Measurements from ENCODE around the gene EGFL8.
"Not testable (repeated sequence)": the region's sequence is repeated elsewhere in the genome, so short reads cannot be mapped to it uniquely, and the experiment has no call there.

The EGFL8 gene

DNA sequence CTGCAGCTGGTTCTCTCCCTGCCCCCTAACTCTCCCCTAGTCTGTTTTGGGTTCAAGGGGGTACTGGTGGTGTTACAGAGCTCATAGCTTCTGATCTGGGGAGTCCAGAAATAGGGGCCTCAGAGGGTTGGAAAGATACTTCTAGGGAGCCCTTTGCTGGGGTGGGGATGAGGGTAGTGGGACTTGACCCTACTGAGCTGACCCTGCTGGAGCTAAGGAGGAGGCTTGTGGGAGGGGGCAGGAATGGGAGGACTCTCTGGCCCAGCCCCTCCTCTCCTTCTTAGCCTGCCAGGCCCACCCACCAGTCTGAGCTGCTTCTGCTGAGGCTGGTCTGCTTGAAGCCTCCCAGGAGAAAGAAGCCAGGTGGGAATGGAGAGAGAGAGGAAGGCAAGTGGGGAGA is at the start of gene EGFL8:
Gene EGFL8, plus strand, starts transcription at position 301 of the 400 bp plus-strand sequence. CDS start 1,571 bp downstream, outside the sequence.
- no peak for DNase-seq

DNA sequence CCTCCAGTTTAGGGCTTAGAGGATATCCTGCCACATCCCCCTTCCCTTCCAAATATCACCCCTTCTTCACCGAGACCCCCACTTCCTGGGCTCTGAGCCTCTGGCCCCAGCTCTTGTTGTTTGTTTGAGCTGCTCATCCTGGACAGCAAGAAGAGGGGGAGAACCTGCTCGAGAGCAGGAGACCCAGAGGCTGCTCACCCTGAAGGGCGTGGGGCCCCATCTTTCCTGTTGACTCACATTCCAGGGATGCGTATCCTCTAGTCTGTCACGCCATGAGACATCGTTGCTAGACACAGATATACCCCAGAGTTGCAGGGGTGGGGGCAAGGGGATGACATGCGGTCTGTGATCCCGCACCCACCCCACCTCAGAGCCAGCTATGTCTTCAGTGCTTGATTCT is 49.6 kb upstream of the EGFL8 start:
- no peak for DNase-seq

DNA sequence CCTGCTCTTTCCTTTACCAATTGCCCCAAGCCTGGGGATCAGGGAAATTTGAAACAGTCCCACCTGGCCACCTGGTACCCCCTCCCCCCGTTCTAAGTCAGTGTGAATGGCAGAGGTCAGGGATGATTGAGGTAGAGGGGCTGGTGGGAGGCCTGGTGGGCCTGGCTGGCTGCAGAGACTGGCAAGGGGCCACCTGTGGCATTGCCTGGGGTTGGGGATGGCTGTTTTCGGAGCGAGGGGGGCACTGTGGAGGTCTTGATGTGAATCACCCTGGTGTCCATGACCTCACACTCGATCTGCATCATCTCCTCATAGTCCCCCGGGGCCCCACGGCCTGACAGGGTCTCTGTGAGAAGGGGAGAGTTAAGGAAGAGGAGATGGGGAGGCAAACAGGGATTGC is 48.8 kb upstream of the EGFL8 start:
- no peak for DNase-seq

DNA sequence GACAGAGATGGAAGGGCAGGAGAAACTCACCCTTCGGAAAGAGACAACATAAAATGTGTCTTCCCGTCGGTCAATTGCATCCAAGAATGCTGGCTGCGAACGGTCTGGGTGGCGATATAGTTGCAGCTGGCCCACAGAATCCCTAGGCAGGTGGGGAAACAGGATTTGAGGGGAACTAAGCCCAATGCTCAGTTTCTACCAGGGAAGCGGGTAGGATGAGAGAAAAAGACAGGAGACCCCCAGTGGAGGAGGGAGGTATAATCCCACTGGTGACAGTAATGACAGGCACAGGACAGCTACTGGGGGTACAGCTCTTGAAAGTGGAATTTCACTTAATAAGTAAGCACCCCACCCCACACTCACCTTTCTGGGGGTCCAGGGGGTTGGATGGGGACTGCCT is 47.7 kb upstream of the EGFL8 start:
- no peak for DNase-seq

DNA sequence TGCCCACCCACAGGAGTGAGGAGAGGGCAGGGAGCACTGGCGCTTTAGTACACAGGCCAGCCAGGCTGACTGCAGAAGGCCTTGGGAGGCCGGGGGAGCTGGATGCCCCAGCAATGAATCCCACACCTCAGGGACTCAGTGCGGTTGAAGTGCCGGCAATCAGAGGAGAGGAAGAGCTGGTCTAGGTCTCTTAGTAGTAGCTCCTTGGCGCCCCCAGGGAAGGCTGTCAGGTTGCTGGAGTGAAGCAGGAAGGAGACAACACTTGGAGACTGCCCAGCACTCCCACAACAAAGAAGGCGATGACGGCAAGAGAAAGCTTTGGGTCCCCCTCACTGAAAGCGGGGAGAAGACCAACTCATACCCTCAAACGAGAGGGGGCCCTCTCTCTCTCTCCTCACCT is 46.9 kb upstream of the EGFL8 start:
- DNase-seq: no peak

DNA sequence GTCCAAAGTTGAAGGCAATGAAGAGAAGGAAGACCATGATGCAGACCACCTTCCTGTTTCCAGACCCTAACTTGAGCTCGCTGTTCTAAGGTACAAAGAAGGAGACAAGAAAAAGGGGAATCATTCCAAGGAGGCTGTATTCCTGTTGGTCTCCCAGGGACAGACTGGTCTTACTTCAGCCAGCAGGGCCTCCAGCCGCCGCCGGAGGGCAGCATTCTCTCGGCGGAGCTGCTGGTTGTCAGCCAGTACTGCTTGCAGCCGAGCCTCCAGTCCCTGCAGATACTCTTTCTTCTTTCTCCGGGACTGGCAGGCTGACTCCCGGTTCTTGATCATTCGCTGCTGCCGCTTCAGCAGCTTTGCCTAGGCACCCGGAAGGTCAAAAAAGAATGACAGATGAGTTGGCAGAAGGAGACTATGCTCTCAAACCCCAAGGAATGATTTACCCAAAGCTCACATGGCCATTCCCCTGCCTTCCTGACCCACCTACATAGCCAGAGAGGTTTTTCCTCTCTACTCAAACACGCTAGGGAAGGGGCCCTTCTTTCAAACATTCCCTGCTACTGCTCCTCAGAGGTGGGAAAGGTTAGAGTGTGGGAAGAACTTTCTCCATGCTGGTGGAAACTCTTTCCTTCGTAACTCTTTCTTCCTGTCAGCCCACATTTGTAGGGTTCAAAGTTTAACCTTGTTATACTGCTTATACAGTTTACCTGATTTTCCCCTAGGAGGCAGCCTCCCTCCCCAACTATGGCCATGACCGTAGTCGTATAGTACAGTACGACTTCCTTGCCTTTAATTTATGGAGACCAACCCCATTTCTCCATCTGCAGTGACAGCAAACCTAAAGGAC is 45.4 kb upstream of the EGFL8 start:
- DNase-seq: peak; percentile 74 to 75

DNA sequence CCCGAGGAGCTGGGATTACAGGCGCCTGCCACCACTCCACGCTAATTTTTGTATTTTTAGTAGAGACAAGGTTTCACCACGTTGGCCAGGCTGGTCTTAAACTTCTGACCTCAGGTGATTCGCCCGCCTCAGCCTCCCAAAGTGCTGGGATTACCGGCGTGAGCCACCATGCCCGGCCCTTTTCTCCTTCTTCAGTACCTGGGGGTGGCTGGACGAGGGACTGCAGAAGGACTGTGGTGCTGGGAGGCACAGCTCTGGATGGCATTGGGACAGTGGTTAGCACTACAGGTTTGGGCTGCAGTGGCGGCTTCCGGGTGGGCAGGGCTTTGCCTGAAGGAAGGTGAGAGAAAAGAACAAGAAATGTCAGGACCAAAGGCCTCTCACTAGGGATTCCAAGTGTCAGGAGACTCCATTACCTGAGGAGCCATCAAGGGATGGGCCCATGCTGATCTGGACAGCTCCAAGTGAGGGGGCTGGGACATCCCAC is 43.8 kb upstream of the EGFL8 start:
- no peak for DNase-seq

DNA sequence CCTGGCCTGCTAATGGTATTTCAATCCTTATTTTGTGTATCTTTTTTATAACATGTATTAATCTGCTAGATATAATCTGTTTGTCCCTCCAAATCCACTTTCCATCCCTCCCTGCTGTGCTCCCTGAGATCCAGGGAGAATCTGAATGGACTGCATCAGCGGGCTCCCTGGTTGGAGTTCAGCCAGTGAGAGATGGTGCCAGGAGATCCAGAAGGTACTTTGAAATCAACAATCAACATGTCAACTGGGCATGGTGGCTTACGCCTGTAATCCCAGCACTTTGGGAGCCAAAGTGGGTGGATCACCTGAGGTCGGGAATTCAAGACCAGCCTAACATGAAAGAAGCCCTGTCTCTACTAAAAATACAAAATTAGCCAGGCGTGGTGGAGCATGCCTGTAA is 40.7 kb upstream of the EGFL8 start:
- no peak for DNase-seq

DNA sequence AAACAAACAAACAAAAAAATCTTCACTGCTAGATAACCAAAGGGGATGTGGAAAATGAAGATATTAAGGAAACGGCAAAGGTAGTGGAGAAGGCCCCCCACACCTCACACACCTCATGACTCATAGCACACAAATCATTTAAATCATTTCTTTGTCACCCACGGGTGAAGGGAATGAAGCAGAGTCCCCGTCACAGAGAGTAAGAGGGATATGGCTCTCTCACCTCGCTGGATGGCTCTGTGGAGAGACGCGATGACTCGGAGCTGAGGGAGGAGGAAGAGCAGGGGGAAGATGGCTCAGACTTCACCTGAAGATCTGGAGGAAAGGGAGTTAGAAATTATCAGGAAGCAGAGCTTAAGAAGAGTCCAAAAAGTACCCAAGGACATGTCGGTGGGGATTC is 37.5 kb upstream of the EGFL8 start:
- DNase-seq: no peak

DNA sequence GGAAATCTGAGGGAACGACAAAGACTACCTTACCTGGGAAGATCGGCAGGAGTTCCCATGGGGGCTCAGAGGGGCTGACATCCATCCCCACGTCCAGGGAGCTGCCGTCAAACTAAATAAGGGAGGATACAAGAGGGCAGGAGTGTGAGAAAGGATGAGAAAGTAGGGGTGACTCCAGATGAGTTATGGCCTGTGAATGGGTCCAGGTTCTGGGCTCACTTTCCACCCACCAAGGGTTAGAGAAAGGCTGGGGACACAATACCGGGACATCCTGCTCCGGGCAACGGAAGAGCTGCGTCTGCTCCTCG is 37.0 kb upstream of the EGFL8 start:
- no peak for DNase-seq

DNA sequence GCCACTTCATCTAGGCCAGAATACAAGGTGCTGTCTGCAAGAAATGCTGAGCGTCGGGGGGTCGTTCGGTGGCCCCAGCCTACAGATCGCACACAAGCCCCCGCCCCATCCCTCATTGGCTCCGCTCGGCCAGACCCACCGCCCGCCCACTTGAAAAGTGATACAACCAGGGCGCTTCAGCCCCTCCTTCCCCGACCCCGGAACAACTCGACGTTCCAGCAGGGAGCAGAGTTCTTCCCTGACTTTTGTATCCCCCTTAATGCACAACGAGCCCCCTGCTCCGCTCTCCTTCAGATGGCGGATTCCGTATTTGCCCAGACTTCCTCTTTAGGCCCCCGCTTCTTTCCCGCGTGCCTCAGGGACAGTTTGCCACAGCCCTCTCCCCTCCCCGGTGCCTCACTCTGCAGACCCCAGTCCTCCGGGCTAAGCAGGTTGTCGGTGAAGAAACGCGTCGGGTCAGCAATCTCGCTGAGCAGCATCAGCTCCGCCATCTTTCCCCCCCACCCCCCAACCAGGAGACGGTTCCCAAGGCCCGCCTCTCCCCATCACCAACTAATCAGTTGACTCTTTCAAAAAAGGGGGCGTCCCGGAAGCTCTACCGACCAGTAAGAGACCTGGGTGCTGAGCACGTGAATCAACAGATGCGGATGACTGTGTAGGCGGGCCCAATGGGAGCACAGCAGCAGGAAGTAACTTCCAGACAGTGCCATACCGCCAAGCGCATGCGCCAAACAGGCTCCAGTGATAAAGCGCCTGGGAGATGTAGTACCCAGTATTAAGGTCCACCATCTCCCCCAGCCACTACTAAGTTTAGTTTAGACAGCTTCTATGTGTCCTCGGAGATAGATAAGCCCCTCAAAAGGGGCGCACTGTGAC is 36.4 kb upstream of the EGFL8 start, which contains the start of gene ATF6B:
Gene ATF6B, minus strand, starts transcription at position 530 of the 876 bp plus-strand sequence. Its CDS starts 39 bp downstream, at position 491.
- peak; percentile 99 to 100 for DNase-seq

DNA sequence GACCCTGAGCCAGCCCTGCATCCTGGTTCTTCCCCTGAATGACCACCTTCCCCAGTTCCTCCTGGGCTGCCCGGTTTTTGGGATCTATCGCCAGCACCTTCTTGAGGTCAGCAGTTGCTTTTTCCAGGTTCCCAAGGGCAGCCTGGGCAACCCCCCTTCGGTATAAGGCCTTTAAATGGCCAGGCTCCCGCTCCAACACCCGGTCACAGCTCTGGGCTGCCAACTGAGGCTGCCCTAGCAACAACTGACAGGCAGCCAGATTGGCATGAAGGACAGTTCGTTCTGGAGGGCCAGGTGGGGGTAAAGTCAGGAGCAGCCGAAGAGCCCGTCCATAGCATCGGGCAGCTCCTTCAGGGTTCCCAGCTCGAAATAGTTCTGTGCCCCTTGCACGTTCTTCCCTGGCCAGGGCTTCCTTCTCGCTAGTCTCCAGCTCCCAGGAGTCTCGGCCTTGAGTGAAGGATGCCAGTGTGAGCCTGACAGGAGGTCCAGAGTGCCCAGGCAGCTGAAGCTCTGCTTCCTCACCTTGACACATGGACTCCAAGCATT is 35.6 kb upstream of the EGFL8 start:
- DNase-seq: no peak

DNA sequence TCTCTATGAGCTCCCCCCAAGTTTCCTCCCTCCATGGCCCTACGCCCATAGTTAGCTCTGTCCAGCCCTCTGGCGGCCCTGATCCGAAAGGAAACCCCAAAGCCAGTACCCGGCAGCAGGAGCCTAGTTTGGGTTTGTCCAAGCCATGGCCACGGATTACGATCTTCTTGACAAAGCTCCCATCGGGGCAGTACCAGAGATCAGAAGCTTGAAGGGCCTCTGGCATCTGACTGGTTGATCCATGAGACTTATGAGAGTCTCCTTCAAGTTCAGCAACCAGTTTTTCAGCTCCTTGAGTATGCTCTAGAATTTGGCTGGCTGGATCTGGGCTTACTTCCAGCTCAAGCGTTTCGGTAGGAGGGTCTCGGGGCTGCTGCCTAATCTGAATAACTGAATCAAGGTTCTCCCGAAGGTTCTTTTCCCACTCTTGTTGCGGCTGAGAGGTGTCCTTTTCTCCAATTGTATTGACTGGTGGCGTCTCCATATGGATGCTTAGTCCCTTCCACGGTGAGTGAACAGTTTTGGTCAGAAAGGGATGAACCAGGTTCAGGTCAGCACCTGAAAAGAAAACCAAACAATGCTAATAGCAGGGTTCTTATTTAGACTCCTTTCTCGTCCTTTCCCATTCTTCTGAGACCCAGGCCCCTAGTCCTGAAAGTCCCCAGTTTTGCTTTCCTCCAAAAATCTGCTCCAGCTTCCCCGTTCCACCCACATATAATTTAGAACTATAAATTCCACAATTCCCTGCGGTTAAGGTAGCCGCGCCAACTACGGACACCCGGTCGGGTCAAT is 34.9 kb upstream of the EGFL8 start:
- no peak for DNase-seq

DNA sequence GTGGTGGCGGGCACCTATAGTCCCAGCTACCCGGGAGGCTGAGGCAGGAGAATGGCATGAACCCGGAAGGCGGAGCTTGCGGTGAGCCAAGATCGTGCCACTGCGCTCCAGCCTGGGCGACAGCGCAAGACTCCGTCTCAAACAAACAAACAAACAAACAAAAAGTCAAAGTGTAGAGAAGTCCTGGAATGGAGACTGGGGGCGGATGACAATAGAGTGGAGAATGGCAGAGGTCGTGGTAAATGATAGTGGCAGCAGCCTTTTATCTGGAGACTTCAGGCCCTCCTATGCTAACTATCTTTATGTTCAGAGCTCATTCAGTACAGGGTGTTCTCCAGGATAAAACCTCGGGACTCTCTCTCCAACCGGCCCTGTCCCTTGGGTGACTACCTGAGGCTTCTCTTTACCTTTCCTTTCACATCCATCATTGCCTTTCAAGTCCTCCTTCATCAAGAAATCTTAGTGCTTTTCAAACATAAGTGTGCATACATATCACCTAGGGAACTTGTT is 32.9 kb upstream of the EGFL8 start:
- no peak for DNase-seq

DNA sequence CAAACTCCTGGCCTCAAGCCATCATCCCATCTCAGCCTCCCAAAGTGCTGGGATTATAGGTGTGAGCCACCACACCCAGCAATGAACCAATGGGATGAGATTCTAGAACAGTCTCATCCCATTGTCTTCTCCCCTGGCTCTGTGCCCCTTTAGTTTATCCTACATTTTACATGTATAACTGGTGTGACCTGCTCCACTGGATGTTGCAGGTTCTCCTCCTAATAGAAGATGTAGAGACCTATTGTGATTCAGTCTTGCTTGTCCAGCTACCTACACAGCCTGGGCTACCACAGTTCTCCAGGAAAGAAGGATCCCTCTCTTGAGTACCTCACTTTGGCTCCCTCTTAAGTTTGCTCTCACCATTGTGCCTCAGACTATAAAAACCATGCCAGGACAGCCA is 32.3 kb upstream of the EGFL8 start:
- no peak for DNase-seq

DNA sequence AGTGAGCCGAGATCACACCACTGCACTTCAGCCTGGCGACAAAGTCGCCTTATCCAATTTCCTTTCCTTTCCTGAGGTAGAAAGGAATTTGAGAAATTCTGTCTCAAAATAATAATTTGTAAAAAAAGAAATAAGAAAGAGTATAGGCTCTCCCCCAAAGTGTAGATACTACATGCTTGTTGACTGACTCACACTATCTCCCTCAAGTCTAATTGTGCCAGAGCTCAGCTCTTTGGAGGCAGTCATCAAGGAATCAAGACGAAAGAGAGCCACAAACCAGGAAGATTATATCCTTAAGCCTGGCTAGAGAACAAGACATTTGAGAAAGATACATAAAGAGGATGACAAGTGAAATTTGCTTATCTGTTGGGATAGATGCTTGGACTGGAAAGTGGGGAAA is 30.6 kb upstream of the EGFL8 start:
- DNase-seq: no peak

DNA sequence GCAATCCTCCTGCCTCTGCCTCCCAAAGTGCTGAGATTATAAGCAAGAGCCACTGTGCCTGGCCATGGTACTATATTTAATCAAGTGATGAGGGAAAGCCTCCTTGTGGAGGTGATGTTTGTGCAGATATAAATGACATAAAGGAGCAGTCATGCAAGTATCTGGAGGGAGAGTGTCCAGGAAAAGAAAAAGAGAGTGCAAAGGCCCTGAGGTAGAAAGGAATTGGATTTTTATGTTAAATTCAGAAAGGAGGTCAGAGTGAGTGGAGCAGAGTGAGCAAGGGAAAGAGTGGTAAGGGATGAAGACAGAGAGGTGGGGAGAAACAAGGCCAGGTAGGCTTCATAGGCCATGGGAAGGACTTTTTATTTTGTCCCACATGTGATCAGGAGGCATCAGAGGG is 26.9 kb upstream of the EGFL8 start:
- no peak for DNase-seq

DNA sequence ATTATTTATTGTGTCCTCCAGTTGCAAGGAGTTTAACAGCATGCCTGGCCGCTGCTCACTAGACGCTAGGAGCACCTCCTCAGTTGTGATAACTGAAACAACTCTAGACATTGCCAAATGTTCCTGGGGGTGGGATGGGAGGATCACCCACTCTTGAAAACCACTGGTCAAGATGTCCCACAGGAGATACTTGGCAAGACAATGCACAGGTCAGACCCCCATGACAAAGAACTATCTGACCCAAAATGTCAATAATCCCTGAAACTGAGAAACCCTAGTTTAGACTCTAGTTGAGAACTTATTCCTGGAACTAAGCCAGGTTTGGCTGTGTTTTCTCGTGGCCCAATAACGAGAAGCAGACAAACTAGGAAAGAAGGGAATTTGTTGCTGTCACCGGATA is 24.8 kb upstream of the EGFL8 start:
- DNase-seq: no peak

DNA sequence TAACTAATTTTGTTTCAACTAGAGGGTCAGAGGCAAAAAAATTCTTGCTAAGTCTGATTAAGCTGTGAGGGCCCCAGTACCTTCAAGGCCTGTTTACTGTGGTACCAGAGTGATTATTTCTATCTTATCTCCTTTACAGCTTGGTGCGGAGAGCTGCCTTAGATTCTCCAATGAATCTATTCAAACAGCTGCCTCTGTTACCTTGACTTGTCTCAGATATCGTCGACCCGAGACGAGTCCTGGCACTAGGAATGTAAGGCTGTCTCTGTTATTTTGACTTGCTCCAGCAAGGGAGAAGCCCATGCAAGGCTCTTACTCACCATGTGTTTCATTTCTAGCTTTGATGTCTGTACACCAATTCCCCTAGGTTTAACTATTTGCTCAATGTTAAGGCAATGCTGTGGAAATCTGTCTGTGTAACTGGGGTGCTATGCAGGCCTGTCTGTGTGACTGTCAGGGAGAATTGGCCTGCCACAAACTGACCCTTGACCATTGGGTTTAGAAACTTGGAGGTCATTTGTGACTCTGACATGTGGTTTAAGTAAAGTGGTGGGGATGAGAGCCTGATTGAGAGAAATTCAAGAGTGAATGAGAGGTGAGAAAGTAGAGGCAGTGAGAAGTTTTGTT is 23.9 kb upstream of the EGFL8 start:
- DNase-seq: no peak

DNA sequence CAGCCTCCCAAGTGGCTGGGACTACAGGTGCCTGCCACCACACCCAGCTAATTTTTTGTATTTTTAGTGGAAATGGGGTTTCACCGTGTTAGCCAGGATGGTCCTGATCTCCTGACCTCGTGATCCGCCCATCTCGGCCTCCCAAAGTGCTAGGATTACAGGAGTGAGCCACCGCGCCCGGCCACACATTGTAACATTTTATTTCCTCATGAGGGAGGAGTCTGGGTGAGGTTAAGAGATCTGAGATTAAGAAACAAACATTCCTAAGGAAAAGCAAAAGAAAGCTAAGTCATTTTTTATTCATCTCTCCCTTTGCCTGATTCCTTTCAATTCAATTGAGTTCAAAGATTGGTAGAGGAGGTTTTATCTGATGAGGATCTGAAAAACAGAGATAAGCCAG is 20.2 kb upstream of the EGFL8 start:
- not testable (repeated sequence) for DNase-seq

DNA sequence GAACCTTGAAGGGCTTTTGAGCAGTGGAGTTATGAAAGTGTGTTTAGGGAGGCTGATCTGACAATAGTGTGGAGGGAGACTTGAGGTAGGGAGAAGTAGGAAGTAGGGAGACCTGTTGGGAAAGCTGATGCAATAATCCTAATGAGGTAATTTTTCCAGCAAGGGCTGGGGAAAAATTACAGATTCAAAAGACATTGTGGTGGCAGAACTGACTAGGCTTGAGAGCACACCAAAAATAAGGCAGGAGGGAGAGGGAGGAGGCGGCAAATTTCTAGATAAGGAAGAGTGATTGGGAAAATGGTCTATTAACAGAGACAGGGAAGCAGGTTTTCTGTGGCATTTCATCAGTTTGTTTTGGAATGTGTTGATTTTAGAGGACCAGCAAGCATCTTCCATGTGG is 18.1 kb upstream of the EGFL8 start:
- DNase-seq: no peak

DNA sequence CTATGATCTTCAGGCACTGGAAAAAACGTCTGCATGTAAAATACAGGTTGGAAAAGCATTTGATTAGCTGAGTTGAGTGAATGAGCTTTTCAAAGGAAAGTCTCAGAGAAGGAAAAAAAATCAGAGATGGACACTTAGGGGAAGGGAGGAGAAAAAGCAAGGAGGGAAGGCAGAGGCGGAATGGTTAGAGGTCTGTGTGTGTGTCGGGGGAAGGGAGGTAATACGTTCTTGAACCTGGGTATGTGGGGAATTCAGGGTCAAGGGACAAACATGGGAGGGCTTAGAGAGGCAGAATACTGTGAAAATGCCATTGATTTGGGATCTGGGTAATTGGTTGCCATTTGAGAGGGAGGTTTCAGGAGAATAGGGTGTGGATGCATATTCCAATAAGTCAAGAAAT is 17.7 kb upstream of the EGFL8 start:
- no peak for DNase-seq

Measured in CD4-positive, alpha-beta T cell treated with Interferon alpha-2 for 1 hour (primary cell).